H9 (cell line): ENCODE results near the gene RERE. TPM values are rescaled to one million over a fixed set of nuclear protein-coding genes. Genes with fewer than 3 reads are reported as not detected.

Experiments used
- DNase-seq: peaks from one replicate; pipeline ENCODE4 v3.0.0-alpha.2; 2017
- H2AFZ ChIP-seq: one replicate; pipeline ENCODE4 v1.6.1; 2013; ENCODE audit warnings: mild to moderate bottlenecking, low read length, control low read depth, moderate library complexity
- H2AK5ac ChIP-seq: 2 replicates; pipeline ENCODE4 v1.6.1; 2013; ENCODE audit warnings: low read length, control low read depth, mixed read lengths; ENCODE audit not compliant: insufficient read length
- H2BK120ac ChIP-seq: one replicate; pipeline ENCODE4 v1.6.1; 2013; ENCODE audit warnings: low read depth, mild to moderate bottlenecking, low read length, control low read depth, inconsistent platforms; ENCODE audit not compliant: poor library complexity, severe bottlenecking
- H2BK12ac ChIP-seq: 2 replicates; pipeline ENCODE4 v1.6.1; 2013; ENCODE audit warnings: low read length, control low read depth, mixed read lengths, low read depth; ENCODE audit not compliant: insufficient read length
- H2BK15ac ChIP-seq: 2 replicates; pipeline ENCODE4 v1.6.1; 2013; ENCODE audit warnings: low read depth, low read length, control low read depth
- H2BK20ac ChIP-seq: one replicate; pipeline ENCODE4 v1.6.1; 2013; ENCODE audit warnings: low read depth, mild to moderate bottlenecking, low read length, control low read depth, inconsistent platforms; ENCODE audit not compliant: poor library complexity, severe bottlenecking
- H2BK5ac ChIP-seq: 2 replicates; pipeline ENCODE4 v1.6.1; 2013; ENCODE audit warnings: low read length, control low read depth, mixed read lengths; ENCODE audit not compliant: insufficient read length
- H3K14ac ChIP-seq: 2 replicates; pipeline ENCODE4 v1.6.1; 2013; ENCODE audit warnings: low read length, control low read depth; ENCODE audit not compliant: insufficient read depth
- H3K18ac ChIP-seq: 2 replicates; pipeline ENCODE4 v1.6.1; 2013; ENCODE audit warnings: low read depth, mild to moderate bottlenecking, mixed read lengths, low read length, control low read depth; ENCODE audit not compliant: insufficient read length
- H3K23ac ChIP-seq: 2 replicates; pipeline ENCODE4 v1.6.1; 2013; ENCODE audit warnings: low read length, control low read depth, mixed read lengths, low read depth; ENCODE audit not compliant: insufficient read length
- H3K23me2 ChIP-seq: 2 replicates; pipeline ENCODE4 v1.6.1; 2013; ENCODE audit warnings: low read depth, mild to moderate bottlenecking, mixed read lengths, low read length, control low read depth; ENCODE audit not compliant: insufficient read length, poor library complexity, severe bottlenecking
- H3K27ac ChIP-seq: 2 replicates; pipeline ENCODE4 v1.5.1; 2013; ENCODE audit warnings: low read length, control low read depth, mixed read lengths, low read depth; ENCODE audit not compliant: insufficient read length
- H3K27me3 ChIP-seq: 2 replicates; pipeline ENCODE4 v1.6.1; 2013; ENCODE audit warnings: low read length, control low read depth, inconsistent platforms; ENCODE audit not compliant: insufficient read depth
- H3K4ac ChIP-seq: 2 replicates; pipeline ENCODE4 v1.6.1; 2013; ENCODE audit warnings: low read depth, mild to moderate bottlenecking, control low read depth, inconsistent platforms, low read length, moderate library complexity
- H3K4me1 ChIP-seq: 2 replicates; pipeline ENCODE4 v1.6.1; 2013; ENCODE audit warnings: low read length, control low read depth, inconsistent platforms; ENCODE audit not compliant: insufficient read depth
- H3K4me2 ChIP-seq: 2 replicates; pipeline ENCODE4 v1.6.1; 2013; ENCODE audit warnings: low read length, control low read depth, mixed read lengths; ENCODE audit not compliant: insufficient read length, insufficient read depth
- H3K56ac ChIP-seq: 2 replicates; pipeline ENCODE4 v1.6.1; 2013; ENCODE audit warnings: low read depth, mild to moderate bottlenecking, mixed read lengths, low read length, control low read depth; ENCODE audit not compliant: insufficient read length
- H3K79me1 ChIP-seq: 2 replicates; pipeline ENCODE4 v1.6.1; 2013; ENCODE audit warnings: low read depth, mild to moderate bottlenecking, moderate library complexity, low read length, control low read depth, inconsistent platforms; ENCODE audit not compliant: insufficient read depth, poor library complexity, severe bottlenecking
- H3K79me2 ChIP-seq: 2 replicates; pipeline ENCODE4 v1.6.1; 2013; ENCODE audit warnings: low read length, control low read depth, inconsistent platforms; ENCODE audit not compliant: insufficient read depth
- H3K9ac ChIP-seq: 2 replicates; pipeline ENCODE4 v1.6.1; 2013; ENCODE audit warnings: low read length, control low read depth, mixed read lengths; ENCODE audit not compliant: insufficient read length; ENCODE audit errors: extremely low read depth
- H3K9me3 ChIP-seq: one replicate; pipeline ENCODE4 v1.6.1; 2013; ENCODE audit warnings: low read depth, low read length, inconsistent platforms; ENCODE audit not compliant: control insufficient read depth
- H3T11ph ChIP-seq: one replicate; pipeline ENCODE4 v1.6.1; 2013; ENCODE audit warnings: mild to moderate bottlenecking, low read length, control low read depth, inconsistent platforms
- H4K20me1 ChIP-seq: one replicate; pipeline ENCODE4 v1.6.1; 2013; ENCODE audit not compliant: control insufficient read depth, insufficient read length, insufficient read depth
- H4K5ac ChIP-seq: 2 replicates; pipeline ENCODE4 v1.6.1; 2013; ENCODE audit warnings: low read depth, mild to moderate bottlenecking, mixed read lengths, low read length, control low read depth; ENCODE audit not compliant: insufficient read length
- H4K8ac ChIP-seq: replicated peaks from 2 replicates; pipeline ENCODE4 v1.6.1; 2013; ENCODE audit warnings: low read length, control low read depth, mixed read lengths, low read depth; ENCODE audit not compliant: insufficient read length
- H4K91ac ChIP-seq: 2 replicates; pipeline ENCODE4 v1.6.1; 2013; ENCODE audit warnings: low read depth, mild to moderate bottlenecking, moderate library complexity, mixed read lengths, low read length, control low read depth; ENCODE audit not compliant: insufficient read length
- H3K27ac Mint-ChIP-seq, 3 experiments: 2 replicates in 2 of 3; 3 replicates in 1 of 3; pipeline ENCODE4 v1.8.0; 2020 to 2021; ENCODE audit warnings: mixed read lengths in 3 of 3, mild to moderate bottlenecking in 1 of 3, moderate library complexity in 1 of 3
- H3K27me3 Mint-ChIP-seq: 2 replicates; pipeline ENCODE4 v1.8.0; 2021; ENCODE audit warnings: low read depth, mild to moderate bottlenecking, moderate library complexity, mixed read lengths
- H3K36me3 Mint-ChIP-seq, 3 experiments: 2 replicates in 2 of 3; 3 replicates in 1 of 3; pipeline ENCODE4 v1.8.0; 2020 to 2021; ENCODE audit warnings: low read depth in 3 of 3, mixed read lengths in 3 of 3; ENCODE audit not compliant: insufficient read depth in 1 of 3
- H3K4me1 Mint-ChIP-seq, 2 experiments: 2 replicates each; pipeline ENCODE4 v1.8.0; 2020; ENCODE audit warnings: mixed read lengths in 2 of 2
- H3K4me3 Mint-ChIP-seq, 2 experiments: 2 replicates in 1 of 2; 3 replicates in 1 of 2; pipeline ENCODE4 v1.8.0; 2020 to 2021; ENCODE audit warnings: mild to moderate bottlenecking in 2 of 2, mixed read lengths in 2 of 2, moderate library complexity in 1 of 2
- H3K9me3 Mint-ChIP-seq, 2 experiments: 2 replicates in 1 of 2; 3 replicates in 1 of 2; pipeline ENCODE4 v1.8.0; 2020; ENCODE audit warnings: mild to moderate bottlenecking in 2 of 2, mixed read lengths in 2 of 2, moderate library complexity in 1 of 2
- CTCF ChIP-seq: fragments of 200-600 bp; sonication (generic); conservative IDR thresholded peaks from 3 replicates; pipeline ENCODE4 v1.8.0; 2021; ENCODE audit warnings: antibody characterized with exemption, mild to moderate bottlenecking
- total RNA-seq: library from RNA; stranded (reverse); gene quantifications from 2 replicates; pipeline ENCODE4 v1.2.1, GENCODE V29; 2021

Gene RERE
- total RNA-seq, 1 experiment from 2014 or later, result 103 TPM

GRCh38 chr1:8543965-8544364 lies 273.5 kb downstream of the RERE start:
- H2AK5ac ChIP-seq, result no peak overlapping the region
- no peak overlapping the region for H3K4ac ChIP-seq
- no peak overlapping the region for H2BK120ac ChIP-seq
- no peak overlapping the region for H3T11ph ChIP-seq
- H2BK12ac ChIP-seq, result no peak overlapping the region
- no peak for DNase-seq
- H3K18ac ChIP-seq, result no peak overlapping the region
- no peak overlapping the region for H3K4me3 Mint-ChIP-seq
- H3K9ac ChIP-seq, result no peak overlapping the region
- no peak for TF ChIP-seq CTCF
- H2BK15ac ChIP-seq, result no peak overlapping the region
- no peaks in the 10 kb centered on the region for H3K79me1 ChIP-seq
- H3K27ac ChIP-seq, result no peak overlapping the region
- no peaks in the 10 kb centered on the region for H3K23me2 ChIP-seq
- peaks cover 9 to 13% of the 10 kb centered on the region in 2 experiments for H3K4me1 Mint-ChIP-seq
- no peak overlapping the region for H2BK20ac ChIP-seq
- H3K27me3 Mint-ChIP-seq, result no peaks in the 10 kb centered on the region
- no peak overlapping the region for H3K56ac ChIP-seq
- H3K9me3 ChIP-seq, result no peaks in the 10 kb centered on the region
- H3K23ac ChIP-seq, result no peak overlapping the region
- H3K14ac ChIP-seq, result no peak overlapping the region
- H2BK5ac ChIP-seq, result no peak overlapping the region
- no peak overlapping the region for H2AFZ ChIP-seq
- no peak overlapping the region for H3K27ac Mint-ChIP-seq
- H3K4me2 ChIP-seq, result no peak overlapping the region
- no peaks in the 10 kb centered on the region for H4K20me1 ChIP-seq
- H4K91ac ChIP-seq, result no peak overlapping the region
- H3K36me3 Mint-ChIP-seq, result peaks cover 7 to 42% (median 35%) of the 10 kb centered on the region in 3 experiments; a peak in 5 of 7 replicates
- no peak overlapping the region for H4K8ac ChIP-seq
- H3K79me2 ChIP-seq, result peaks cover 2% of the 10 kb centered on the region; the same call in 1 of the 2 replicates
- H3K27me3 ChIP-seq, result no peaks in the 10 kb centered on the region
- H3K4me1 ChIP-seq, result no peaks in the 10 kb centered on the region
- no peaks in the 10 kb centered on the region for H3K9me3 Mint-ChIP-seq
- no peak overlapping the region for H4K5ac ChIP-seq
